ENCODE results near the gene LITAF.
"Not testable (repeated sequence)": the region's sequence is repeated elsewhere in the genome, so short reads cannot be mapped to it uniquely, and the experiment has no call there.

LITAF gene

GRCh38 chr16:11572301-11572995 lies 14.3 kb downstream of the LITAF start:
- no peak for DNase-seq (ENCODE audit: low spot score)

GRCh38 chr16:11571549-11571948 lies 15.2 kb downstream of the LITAF start:
- no peak for DNase-seq (ENCODE audit: low spot score)

GRCh38 chr16:11570806-11571205 lies 15.9 kb downstream of the LITAF start:
- DNase-seq (ENCODE audit: low spot score) = no peak

- no peak for DNase-seq (ENCODE audit: low spot score)
Observed at GRCh38 chr16:11570258-11570657, 16.5 kb downstream of the LITAF start.

- DNase-seq (ENCODE audit: low spot score) = no peak
Observed at GRCh38 chr16:11566398-11566797, 20.3 kb downstream of the LITAF start.

GRCh38 chr16:11565665-11566064 lies 21.1 kb downstream of the LITAF start:
- no peak for DNase-seq (ENCODE audit: low spot score)

- no peak for DNase-seq (ENCODE audit: low spot score)
Observed at GRCh38 chr16:11564046-11564926, 22.4 kb downstream of the LITAF start.

GRCh38 chr16:11563493-11564040 lies 23.2 kb downstream of the LITAF start:
- no peak for DNase-seq (ENCODE audit: low spot score)

- no peak for DNase-seq (ENCODE audit: low spot score)
Observed at GRCh38 chr16:11562941-11563340, 23.8 kb downstream of the LITAF start.

- DNase-seq (ENCODE audit: low spot score) = no peak
Observed at GRCh38 chr16:11562411-11562810, 24.3 kb downstream of the LITAF start.

- DNase-seq (ENCODE audit: low spot score) = no peak
Observed at GRCh38 chr16:11561856-11562255, 24.9 kb downstream of the LITAF start.

GRCh38 chr16:11561454-11561805 lies 25.3 kb downstream of the LITAF start:
- no peak for DNase-seq (ENCODE audit: low spot score)

- no peak for DNase-seq (ENCODE audit: low spot score)
Observed at GRCh38 chr16:11560701-11561453, 25.8 kb downstream of the LITAF start.

- DNase-seq (ENCODE audit: low spot score) = not testable (repeated sequence)
Observed at GRCh38 chr16:11558308-11558823, 28.4 kb downstream of the LITAF start.

GRCh38 chr16:11557801-11558200 lies 28.9 kb downstream of the LITAF start:
- no peak for DNase-seq (ENCODE audit: low spot score)

- no peak for DNase-seq (ENCODE audit: low spot score)
Observed at GRCh38 chr16:11556945-11557720, 29.6 kb downstream of the LITAF start.

- DNase-seq (ENCODE audit: low spot score) = no peak
Observed at GRCh38 chr16:11556214-11556819, 30.4 kb downstream of the LITAF start.

GRCh38 chr16:11554053-11554452 lies 32.7 kb downstream of the LITAF start:
- DNase-seq (ENCODE audit: low spot score) = no peak

GRCh38 chr16:11553371-11553770 lies 33.3 kb downstream of the LITAF start:
- DNase-seq (ENCODE audit: low spot score) = no peak

GRCh38 chr16:11552440-11552839 lies 34.3 kb downstream of the LITAF start:
- DNase-seq (ENCODE audit: low spot score) = no peak

GRCh38 chr16:11551842-11552241 lies 34.9 kb downstream of the LITAF start:
- no peak for DNase-seq (ENCODE audit: low spot score)

Data from iPS-NIHi11 (cell line).